Muscle of leg (tissue), 11 donors: ENCODE measurements around the gene RAD21L1. TPM values are rescaled to one million over a fixed set of nuclear protein-coding genes. Genes with fewer than 3 reads are reported as not detected.

Experiments
- DNase-seq: peaks from one replicate; pipeline ENCODE4 v3.0.0; 2013
- H3K27ac ChIP-seq: one replicate; pipeline ENCODE4 v1.5.1; 2013; ENCODE audit warnings: mild to moderate bottlenecking, low read length, control low read depth
- H3K27me3 ChIP-seq: one replicate; pipeline ENCODE4 v1.6.1; 2013; ENCODE audit warnings: low read length; ENCODE audit not compliant: control insufficient read depth, insufficient read depth
- H3K36me3 ChIP-seq: one replicate; pipeline ENCODE4 v1.6.1; 2013; ENCODE audit warnings: low read length; ENCODE audit not compliant: control insufficient read depth, insufficient read depth
- H3K4me1 ChIP-seq: one replicate; pipeline ENCODE4 v1.6.1; 2013; ENCODE audit warnings: low read length; ENCODE audit not compliant: control insufficient read depth, insufficient read depth
- H3K4me3 ChIP-seq: one replicate; pipeline ENCODE4 v1.5.1; 2013; ENCODE audit warnings: low read length, control low read depth
- H3K9me3 ChIP-seq: replicated peaks from 2 replicates; pipeline ENCODE4 v1.6.1; 2013; ENCODE audit warnings: low read depth, low read length; ENCODE audit not compliant: control insufficient read depth
- WGBS: methylation state at CpG from one replicate; pipeline ENCODE4 v1.1.5; 2013; ENCODE audit warnings: missing lambda C conversion rate; ENCODE audit not compliant: insufficient coverage; 5-methylcytosine and 5-hydroxymethylcytosine counted together
- polyA plus RNA-seq, 8 donors: library from polyadenylated mRNA; unstranded; fragments of 120-200 nt; gene quantifications; one replicate each; pipeline versions ENCODE4 v1.2.1 to v1.2.3, GENCODE V29; 2013; ENCODE audit warnings: inconsistent platforms in 1 of 8, low replicate concordance in 1 of 8; ENCODE audit not compliant: insufficient read length in 8 of 8, insufficient read depth in 1 of 8
- total RNA-seq: library from RNA; stranded (reverse); fragments of 120-200 nt; gene quantifications from one replicate; pipeline ENCODE4 v1.2.4, GENCODE V29; 2013

The RAD21L1 gene
- total and polyA plus RNA-seq, 9 donors, result not detected

- H3K27me3 ChIP-seq, result no peaks in the 10 kb centered on the region
- no peak overlapping the region for H3K4me3 ChIP-seq
- H3K27ac ChIP-seq, result no peak overlapping the region
- no peaks in the 10 kb centered on the region for H3K9me3 ChIP-seq
- H3K36me3 ChIP-seq, result peaks cover 15% of the 10 kb centered on the region
- 97% methylated on average over 5 of the region's 12 CpGs for WGBS
- no peak for DNase-seq
- H3K4me1 ChIP-seq, result peaks cover 3% of the 10 kb centered on the region
Observed at GRCh38 chr20:1302685-1303541, 77.1 kb downstream of the RAD21L1 start.

GRCh38 chr20:1304710-1305515 is 79.1 kb downstream of the RAD21L1 start:
- peaks cover 15% of the 10 kb centered on the region for H3K36me3 ChIP-seq
- 81% methylated on average over 30 of the region's 31 CpGs for WGBS

More at GRCh38 chr20:1304710-1305515, 79.1 kb downstream of the RAD21L1 start:
- no peak overlapping the region for H3K27ac ChIP-seq
- H3K27me3 ChIP-seq, result no peaks in the 10 kb centered on the region
- H3K4me1 ChIP-seq, result peaks cover 3% of the 10 kb centered on the region
- H3K4me3 ChIP-seq, result no peak overlapping the region
- no peaks in the 10 kb centered on the region for H3K9me3 ChIP-seq
- DNase-seq, result peak; percentile 42

Other genes starting within 250 kb of the RAD21L1 start
- not detected for gene RSPO4, start 223.7 kb upstream of the RAD21L1 start, total RNA-seq
- gene RSPO4, start 223.7 kb upstream of the RAD21L1 start, polyA plus RNA-seq, result under 1 TPM; 0.04 to 0.47 (median 0.19) TPM
- 25.3 TPM for gene PSMF1, start 107.4 kb upstream of the RAD21L1 start, total RNA-seq
- 100 to 1,000 TPM in 4 of 8 donors, 10 to 100 TPM in 4; 93.7 to 117 (median 99.7) TPM for gene PSMF1, start 107.4 kb upstream of the RAD21L1 start, polyA plus RNA-seq
- gene TMEM74B, start 41.1 kb upstream of the RAD21L1 start, total RNA-seq, result 3.1 TPM
- 1 to 10 TPM; 2.2 to 6.6 (median 3.6) TPM for gene TMEM74B, start 41.1 kb upstream of the RAD21L1 start, polyA plus RNA-seq
- 0.35 TPM for gene C20orf202, start 22.6 kb upstream of the RAD21L1 start, total RNA-seq
- under 1 TPM; 0.20 to 0.73 (median 0.43) TPM for gene C20orf202, start 22.6 kb upstream of the RAD21L1 start, polyA plus RNA-seq
- gene SNPH, start 40.2 kb downstream of the RAD21L1 start, total RNA-seq, result 3.9 TPM
- gene SNPH, start 40.2 kb downstream of the RAD21L1 start, polyA plus RNA-seq, result 1 to 10 TPM; 4.0 to 8.0 (median 5.5) TPM
- gene SDCBP2, start 103.1 kb downstream of the RAD21L1 start, total RNA-seq, result 2.3 TPM
- 1 to 10 TPM; 1.5 to 6.2 (median 1.8) TPM for gene SDCBP2, start 103.1 kb downstream of the RAD21L1 start, polyA plus RNA-seq
- gene FKBP1A, start 167.0 kb downstream of the RAD21L1 start, total RNA-seq, result 72.7 TPM
- gene FKBP1A, start 167.0 kb downstream of the RAD21L1 start, polyA plus RNA-seq, result 100 to 1,000 TPM; 238 to 298 (median 270) TPM
- gene NSFL1C, start 240.8 kb downstream of the RAD21L1 start, total RNA-seq, result 28.9 TPM
- gene NSFL1C, start 240.8 kb downstream of the RAD21L1 start, polyA plus RNA-seq, result 10 to 100 TPM; 65.9 to 82.2 (median 71.4) TPM